GM10248 (cell line): Measurements from ENCODE around the gene ASMTL.

Experiments
- CTCF ChIA-PET: fragments of 300-600 bp; sonication (Branson Sonifier 250); formaldehyde crosslinking; extraction: SDS; loops from one replicate; lab custom pipeline; 2021; ENCODE audit warnings: antibody characterized with exemption; lab: Yijun Ruan, JAX
- POLR2A ChIA-PET: fragments of 350-650 bp; sonication (Branson Sonifier 250); formaldehyde crosslinking; extraction: SDS; loops from one replicate; lab custom pipeline; 2020; ENCODE audit warnings: antibody characterized with exemption; lab: Yijun Ruan, JAX
- DNase-seq: peaks from one replicate; pipeline ENCODE4 v3.0.0; 2012; ENCODE audit errors: extremely low spot score
- TF ChIP-seq, protein P1 (sequence below): IDR thresholded peaks from 2 replicates; pipeline ENCODE4 v1.5.1; 2012; ENCODE audit warnings: mild to moderate bottlenecking, low read depth; ENCODE audit errors: extremely low read depth, missing control alignments, control extremely low read depth

Gene ASMTL

GRCh38 chrX:1452516-1453394 is at the start of gene ASMTL:
Gene ASMTL, minus strand, starts transcription at chrX:1452909. Its CDS starts 69 bp downstream, at chrX:1452840.
- CTCF ChIA-PET = no interaction called here
- TF ChIP-seq, protein P1, sequence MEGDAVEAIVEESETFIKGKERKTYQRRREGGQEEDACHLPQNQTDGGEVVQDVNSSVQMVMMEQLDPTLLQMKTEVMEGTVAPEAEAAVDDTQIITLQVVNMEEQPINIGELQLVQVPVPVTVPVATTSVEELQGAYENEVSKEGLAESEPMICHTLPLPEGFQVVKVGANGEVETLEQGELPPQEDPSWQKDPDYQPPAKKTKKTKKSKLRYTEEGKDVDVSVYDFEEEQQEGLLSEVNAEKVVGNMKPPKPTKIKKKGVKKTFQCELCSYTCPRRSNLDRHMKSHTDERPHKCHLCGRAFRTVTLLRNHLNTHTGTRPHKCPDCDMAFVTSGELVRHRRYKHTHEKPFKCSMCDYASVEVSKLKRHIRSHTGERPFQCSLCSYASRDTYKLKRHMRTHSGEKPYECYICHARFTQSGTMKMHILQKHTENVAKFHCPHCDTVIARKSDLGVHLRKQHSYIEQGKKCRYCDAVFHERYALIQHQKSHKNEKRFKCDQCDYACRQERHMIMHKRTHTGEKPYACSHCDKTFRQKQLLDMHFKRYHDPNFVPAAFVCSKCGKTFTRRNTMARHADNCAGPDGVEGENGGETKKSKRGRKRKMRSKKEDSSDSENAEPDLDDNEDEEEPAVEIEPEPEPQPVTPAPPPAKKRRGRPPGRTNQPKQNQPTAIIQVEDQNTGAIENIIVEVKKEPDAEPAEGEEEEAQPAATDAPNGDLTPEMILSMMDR = no peak
- peak; percentile 99 for DNase-seq
- POLR2A ChIA-PET = no interaction called here

DNA sequence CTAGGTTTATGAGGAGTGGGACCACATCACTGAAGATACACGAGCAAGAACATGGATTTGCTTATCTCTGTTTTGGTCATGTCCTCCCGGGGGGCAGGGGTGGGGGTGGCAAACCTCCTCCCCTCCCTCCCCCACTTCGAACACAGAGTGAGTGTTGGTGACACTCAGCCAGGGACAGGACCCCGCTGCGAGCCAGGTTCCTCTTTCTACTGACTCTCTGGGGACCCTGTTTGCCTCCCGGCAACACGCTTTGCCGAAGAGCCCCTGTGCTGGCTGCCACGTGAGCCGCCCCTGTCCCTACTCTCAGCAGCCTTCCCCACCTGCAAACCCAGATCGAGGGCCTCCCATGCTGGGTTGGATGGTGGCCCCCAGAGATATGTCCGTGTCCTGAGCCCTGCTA is 49.5 kb upstream of the ASMTL start:
- peak; percentile 77 for DNase-seq
- POLR2A ChIA-PET = no interaction called here
- TF ChIP-seq, protein P1 = no peak
- CTCF ChIA-PET = no interaction called here

DNA sequence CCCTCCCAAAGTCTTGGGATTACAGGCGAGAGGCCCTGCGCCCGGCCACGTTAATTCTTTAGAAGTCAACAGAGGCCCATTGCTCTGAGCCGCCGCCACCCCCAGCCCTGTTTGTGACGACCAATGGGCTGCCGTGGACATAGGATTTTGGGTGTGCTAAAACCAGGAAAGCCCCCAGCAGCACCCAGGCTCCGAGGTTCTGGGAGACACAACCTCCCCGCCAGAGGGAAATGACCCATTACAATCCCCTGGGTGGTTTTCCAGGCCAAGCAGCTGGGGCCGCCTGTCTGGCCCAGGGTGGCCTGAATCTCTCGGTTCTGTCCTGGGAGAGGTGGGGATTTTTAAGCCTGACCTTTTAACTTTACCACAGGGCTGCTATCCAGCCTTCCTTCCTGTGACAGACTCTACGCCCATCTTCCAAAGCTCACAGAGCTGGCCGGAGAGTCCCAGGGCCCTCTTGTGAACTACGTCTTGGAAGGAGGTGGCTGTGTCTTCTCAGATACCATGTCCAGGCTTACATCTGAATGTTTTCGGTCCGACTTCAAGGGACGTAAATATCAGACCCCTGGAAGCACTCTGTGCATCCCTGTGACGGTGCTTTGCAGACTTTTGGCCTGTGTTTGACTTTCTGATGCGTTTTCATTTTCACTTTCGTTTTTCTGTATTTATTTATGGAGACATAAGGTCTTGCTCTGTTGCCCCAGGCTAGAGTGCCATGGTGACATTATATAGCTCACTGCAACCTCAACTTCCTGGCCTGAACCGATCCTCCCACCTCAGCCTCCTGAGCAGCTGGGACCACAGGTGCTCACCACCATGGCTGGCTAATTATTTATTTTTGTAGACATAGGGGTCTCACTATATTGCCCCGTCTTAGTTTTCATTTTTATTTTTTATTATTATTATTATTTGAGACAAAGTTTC is 48.3 kb upstream of the ASMTL start:
- CTCF ChIA-PET = no interaction called here
- POLR2A ChIA-PET = no interaction called here
- peak; percentile 59 for DNase-seq
- TF ChIP-seq, protein P1 = no peak

- ChIA-PET POLR2A (no interaction called here), CTCF (no interaction called here)
- TF ChIP-seq, protein P1 = no peak
These were observed 43.4 kb upstream of the ASMTL start for GRCh38 chrX:1496076-1496475.

DNA sequence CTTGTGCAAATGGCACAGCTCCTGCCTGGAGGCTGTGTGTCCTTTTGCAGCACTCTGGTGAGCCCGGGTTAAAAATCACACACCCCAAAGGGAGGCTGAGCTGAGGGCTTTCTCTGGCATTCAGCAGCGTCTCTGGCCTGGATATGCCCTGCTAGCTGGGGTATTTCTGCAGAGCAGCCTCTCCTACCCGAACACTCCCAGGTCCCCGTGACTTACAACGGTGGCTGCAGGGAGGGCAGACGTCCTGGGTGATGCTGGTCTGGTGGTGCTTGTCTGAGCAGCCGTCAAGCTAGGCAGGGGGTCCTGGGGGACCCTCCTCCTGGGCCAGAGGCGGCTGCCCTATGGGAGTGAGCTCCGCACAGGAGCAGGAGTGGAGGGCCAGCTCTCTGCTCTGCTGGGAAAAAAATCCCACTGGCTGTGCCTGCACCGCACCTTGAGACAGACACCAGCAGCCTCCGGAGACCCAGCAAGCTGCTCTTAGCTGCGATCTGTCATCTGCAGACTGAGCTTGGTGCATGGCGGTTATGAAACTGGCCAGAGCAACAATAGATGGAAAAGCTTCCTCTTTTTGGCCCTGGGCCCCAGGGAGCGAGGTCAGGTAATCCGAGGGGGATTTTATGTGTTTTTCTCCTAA is 41.3 kb upstream of the ASMTL start:
- peak; percentile 53 for DNase-seq
- ChIA-PET CTCF (no interaction called here), POLR2A (no interaction called here)
- TF ChIP-seq, protein P1 = no peak

More at GRCh38 chrX:1496076-1496475, 43.4 kb upstream of the ASMTL start:
- no peak for DNase-seq

GRCh38 chrX:1493412-1493811 is 40.7 kb upstream of the ASMTL start:
- no peak for DNase-seq
- POLR2A ChIA-PET = no interaction called here

More at GRCh38 chrX:1493412-1493811, 40.7 kb upstream of the ASMTL start:
- CTCF ChIA-PET = no interaction called here
- TF ChIP-seq, protein P1 = no peak
